ENCODE measurements around the gene CACNG4. TPM values are rescaled to one million over a fixed set of nuclear protein-coding genes. Genes with fewer than 3 reads are reported as not detected.

Gene CACNG4
- total RNA-seq, 4 donors from 2014 or later: 0.27 to 1.9 TPM; not detected in 2

GRCh38 chr17:67054011-67054591 is 89.6 kb downstream of the CACNG4 start:
- in situ Hi-C loops (cut with MboI; ENCODE audit: low pct_ligation_motif_present in 1 of 4, low pct_unique_long_range_greater_than_20kb in 1 of 4, low sequenced_read_pairs in 3 of 4): no loop called here
- H3K9me3 ChIP-seq: peaks cover 5 to 8% of the 10 kb centered on the region in 2 donors
- no peak overlapping the region for H3K27ac ChIP-seq
- H3K4me3 ChIP-seq: no peak overlapping the region
- H3K4me1 ChIP-seq: peaks cover 0 to 25% (median 6%) of the 10 kb centered on the region in 4 donors
- WGBS, 2 donors (ENCODE audit: low coverage in 1 of 2): 84% methylated on average over 19 of the region's 19 CpGs; no CpG with 5 or more reads in 1 of the 2 donors
- no peak for TF ChIP-seq EP300 (IDR thresholded peaks at IDR 0.05; ENCODE audit: low read depth)
- no peak for TF ChIP-seq POLR2A (IDR thresholded peaks at IDR 0.05)
- TF ChIP-seq CTCF (IDR thresholded peaks at IDR 0.05): no peak
- TF ChIP-seq POLR2AphosphoS5 (IDR thresholded peaks at IDR 0.05): no peak
- no peaks in the 10 kb centered on the region for H3K36me3 ChIP-seq
- no peak for DNase-seq
- intact Hi-C loops (cut with DNase I; ENCODE audit: low total_unique reads): no loop called here
- no peaks in the 10 kb centered on the region for H3K27me3 ChIP-seq

- no peak for DNase-seq
- Histone ChIP-seq H3K27ac (no peak overlapping the region), H3K36me3 (no peaks in the 10 kb centered on the region), H3K4me1 (peaks cover 0 to 25% (median 6%) of the 10 kb centered on the region in 4 donors), H3K9me3 (peaks cover 0 to 3% of the 10 kb centered on the region in 2 donors), H3K27me3 (no peaks in the 10 kb centered on the region), H3K4me3 (no peak overlapping the region)
- in situ Hi-C loops (cut with MboI; ENCODE audit: low pct_ligation_motif_present in 1 of 4, low pct_unique_long_range_greater_than_20kb in 1 of 4, low sequenced_read_pairs in 3 of 4) (no loop called here), intact Hi-C loops (cut with DNase I; ENCODE audit: low total_unique reads) (no loop called here)
- 86% methylated on average over 5 of the region's 5 CpGs; no CpG with 5 or more reads in 1 of the 2 donors for WGBS, 2 donors (ENCODE audit: low coverage in 1 of 2)
- no peak for TF ChIP-seq CTCF (IDR thresholded peaks at IDR 0.05)
- no peak for TF ChIP-seq POLR2AphosphoS5 (IDR thresholded peaks at IDR 0.05)
- TF ChIP-seq POLR2A (IDR thresholded peaks at IDR 0.05): no peak
- no peak for TF ChIP-seq EP300 (IDR thresholded peaks at IDR 0.05; ENCODE audit: low read depth)
Measured at GRCh38 chr17:67054608-67055007, 90.1 kb downstream of the CACNG4 start.

- no peak for DNase-seq
- Histone ChIP-seq H3K9me3 (no peaks in the 10 kb centered on the region), H3K4me3 (no peak overlapping the region), H3K27ac (no peak overlapping the region), H3K27me3 (no peaks in the 10 kb centered on the region), H3K36me3 (no peaks in the 10 kb centered on the region), H3K4me1 (peaks cover 0 to 25% (median 6%) of the 10 kb centered on the region in 4 donors)
- 93% methylated on average over 19 of the region's 19 CpGs; no CpG with 5 or more reads in 1 of the 2 donors for WGBS, 2 donors (ENCODE audit: low coverage in 1 of 2)
- intact Hi-C loops (cut with DNase I; ENCODE audit: low total_unique reads): no loop called here
- TF ChIP-seq CTCF (IDR thresholded peaks at IDR 0.05): no peak
- no peak for TF ChIP-seq POLR2A (IDR thresholded peaks at IDR 0.05)
- no peak for TF ChIP-seq POLR2AphosphoS5 (IDR thresholded peaks at IDR 0.05)
- TF ChIP-seq EP300 (IDR thresholded peaks at IDR 0.05; ENCODE audit: low read depth): no peak
- in situ Hi-C loops (cut with MboI; ENCODE audit: low pct_ligation_motif_present in 1 of 4, low pct_unique_long_range_greater_than_20kb in 1 of 4, low sequenced_read_pairs in 3 of 4): no loop called here
Measured at GRCh38 chr17:67055041-67055443, 90.5 kb downstream of the CACNG4 start.

GRCh38 chr17:67055811-67056745 is 91.6 kb downstream of the CACNG4 start:
- 71% methylated on average over 29 of the region's 29 CpGs; no CpG with 5 or more reads in 1 of the 2 donors for WGBS, 2 donors (ENCODE audit: low coverage in 1 of 2)
- intact Hi-C loops (cut with DNase I; ENCODE audit: low total_unique reads): no loop called here
- Histone ChIP-seq H3K9me3 (no peaks in the 10 kb centered on the region), H3K27ac (peak overlapping the region; percentile 61 to 77 (median 68)), H3K27me3 (no peaks in the 10 kb centered on the region), H3K4me1 (peaks cover 0 to 25% (median 6%) of the 10 kb centered on the region in 4 donors), H3K36me3 (no peaks in the 10 kb centered on the region), H3K4me3 (no peak overlapping the region)
- TF ChIP-seq POLR2AphosphoS5 (IDR thresholded peaks at IDR 0.05): peak in 2 of 3 donors; percentile 43 to 48
- TF ChIP-seq POLR2A (IDR thresholded peaks at IDR 0.05): peak; percentile 16
- peak in 1 of 5 experiments; percentile 14 for TF ChIP-seq CTCF (IDR thresholded peaks at IDR 0.05)
- no peak for TF ChIP-seq EP300 (IDR thresholded peaks at IDR 0.05; ENCODE audit: low read depth)
- peak; percentile 57 for DNase-seq
- in situ Hi-C loops (cut with MboI; ENCODE audit: low pct_ligation_motif_present in 1 of 4, low pct_unique_long_range_greater_than_20kb in 1 of 4, low sequenced_read_pairs in 3 of 4): no loop called here
